GM19467 (cell line): ENCODE results near the gene RELN.

Experiments used
- ATAC-seq: cut with Tn5 transposase; IDR thresholded peaks from one replicate; pipeline ENCODE4 v1.9.1; 2021; ENCODE audit warnings: mild to moderate bottlenecking, moderate library complexity; ENCODE audit not compliant: unreplicated experiment

The RELN gene

DNA sequence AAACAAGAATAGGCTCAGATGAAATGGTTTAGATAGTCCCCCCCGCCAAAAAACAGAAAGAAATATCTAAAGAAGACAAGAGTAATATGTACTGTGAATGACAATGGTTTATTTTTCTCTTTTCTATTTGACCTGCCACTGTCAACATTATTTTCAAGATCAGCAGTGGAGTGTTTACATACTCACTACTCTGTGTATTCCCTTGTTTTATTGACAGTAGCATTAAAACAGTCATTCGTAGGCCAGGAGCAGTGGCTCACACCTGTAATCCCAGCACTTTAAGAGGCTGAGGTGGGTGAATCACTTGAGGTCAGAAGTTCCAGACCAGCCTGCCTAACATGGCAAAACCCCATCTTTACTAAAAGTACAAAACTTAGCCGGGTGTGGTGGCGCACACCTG lies 298.2 kb downstream of the RELN start:
- no peak for ATAC-seq

DNA sequence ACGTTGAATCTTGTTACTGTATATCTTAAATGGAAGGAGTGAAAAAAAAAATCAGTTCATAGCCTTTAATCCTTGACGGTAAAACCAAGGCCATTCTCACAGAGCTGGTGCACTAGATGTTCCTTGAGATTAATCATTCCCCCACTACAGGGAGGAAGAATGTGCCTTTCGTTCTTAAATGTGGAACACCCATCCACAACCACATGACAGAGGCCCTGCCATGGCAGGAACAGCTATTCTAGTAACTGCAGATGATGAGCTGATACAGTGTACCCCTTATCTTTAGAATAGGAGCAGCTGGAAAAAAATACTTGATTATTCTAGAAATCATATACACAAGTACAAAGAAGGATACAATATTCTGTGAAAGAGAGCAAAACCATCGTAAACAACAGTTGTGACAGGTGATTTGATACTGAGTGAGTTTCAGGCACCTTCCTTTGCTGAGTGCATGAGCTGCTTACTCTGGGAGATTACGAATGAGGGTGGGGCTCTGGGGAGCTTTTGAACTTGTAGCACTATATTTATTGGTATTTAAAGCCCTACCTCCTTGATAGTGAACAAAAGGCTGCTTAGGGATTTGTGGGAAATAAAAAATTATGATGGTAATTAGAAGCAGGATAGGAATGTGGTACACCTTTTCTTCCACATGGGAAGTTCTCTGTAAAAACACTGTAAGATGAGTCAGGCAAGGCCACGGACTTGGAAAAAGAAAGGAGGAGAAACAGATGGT lies 299.1 kb downstream of the RELN start:
- ATAC-seq, result no peak

DNA sequence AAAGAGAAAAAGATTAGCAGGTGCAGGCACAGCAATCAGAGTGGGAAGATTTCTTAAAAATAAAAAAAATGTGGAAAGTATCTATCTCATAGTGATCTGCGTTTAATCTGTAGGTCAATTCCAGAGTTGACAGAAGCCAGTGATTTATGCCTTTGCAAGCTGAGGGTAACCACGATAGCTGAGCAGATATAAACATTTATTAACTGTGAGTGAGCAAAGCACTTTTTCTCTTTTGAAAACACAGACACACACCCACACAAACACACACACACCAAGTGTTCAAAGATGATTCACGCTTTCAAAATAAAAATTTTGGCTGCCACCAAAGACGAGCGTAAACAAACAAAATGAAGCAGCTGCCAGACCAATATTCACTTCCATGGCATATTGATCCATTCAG lies 300.2 kb downstream of the RELN start:
- ATAC-seq, result no peak

DNA sequence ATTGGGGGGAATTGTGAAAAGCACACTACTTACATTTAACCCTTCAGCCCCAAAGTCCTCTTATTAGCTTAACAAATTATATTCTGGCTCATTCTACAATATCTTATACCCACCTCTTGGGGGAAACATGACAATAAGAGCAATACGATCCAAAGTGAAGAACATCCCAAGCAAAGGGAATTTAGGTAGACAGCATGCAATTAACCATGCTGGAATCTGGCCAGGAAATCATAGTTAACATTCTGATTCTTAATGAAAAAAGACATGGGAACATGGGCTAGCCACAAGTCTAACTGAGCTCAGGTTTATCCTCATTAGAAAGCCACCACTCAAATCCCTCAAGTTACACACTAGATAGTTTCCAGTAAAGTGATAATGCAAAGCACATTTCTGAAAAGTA lies 301.5 kb downstream of the RELN start:
- no peak for ATAC-seq

DNA sequence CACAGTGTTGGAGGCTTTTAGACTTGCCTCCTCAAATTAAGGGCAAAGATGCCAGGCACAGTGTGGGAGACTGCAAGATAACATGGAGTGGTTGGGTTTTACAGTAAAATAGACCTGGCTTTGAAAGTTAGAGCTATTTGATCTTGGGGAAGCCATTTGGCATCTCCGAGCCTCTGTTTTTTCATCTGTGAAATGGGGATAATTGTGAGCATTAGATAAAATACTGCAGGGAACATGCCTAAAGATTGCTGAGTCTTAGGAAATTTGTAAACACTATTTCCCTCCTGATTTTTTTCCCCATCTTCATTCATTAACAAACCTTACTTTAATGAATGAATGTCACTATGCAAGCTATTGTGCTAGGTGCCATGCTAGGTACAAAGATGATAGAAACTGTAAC lies 302.2 kb downstream of the RELN start:
- no peak for ATAC-seq

DNA sequence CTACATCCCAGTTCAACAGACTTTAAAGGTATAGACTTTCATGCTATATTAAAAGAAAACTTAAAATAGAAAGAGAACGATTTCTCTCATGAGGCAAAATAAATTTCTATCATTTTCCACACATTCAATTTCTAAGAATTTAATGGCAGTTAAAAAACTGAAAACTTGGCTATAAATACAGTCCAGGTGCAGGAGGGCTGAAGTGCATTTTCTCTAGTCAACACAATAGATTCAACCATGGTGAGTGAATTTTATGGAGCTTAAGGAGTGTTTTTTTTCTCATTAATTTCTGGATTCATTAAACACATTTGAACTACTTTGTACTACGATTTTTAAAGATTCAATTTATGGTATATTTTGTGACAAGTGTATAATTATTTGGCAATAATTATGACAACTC lies 302.7 kb downstream of the RELN start:
- ATAC-seq, result no peak

DNA sequence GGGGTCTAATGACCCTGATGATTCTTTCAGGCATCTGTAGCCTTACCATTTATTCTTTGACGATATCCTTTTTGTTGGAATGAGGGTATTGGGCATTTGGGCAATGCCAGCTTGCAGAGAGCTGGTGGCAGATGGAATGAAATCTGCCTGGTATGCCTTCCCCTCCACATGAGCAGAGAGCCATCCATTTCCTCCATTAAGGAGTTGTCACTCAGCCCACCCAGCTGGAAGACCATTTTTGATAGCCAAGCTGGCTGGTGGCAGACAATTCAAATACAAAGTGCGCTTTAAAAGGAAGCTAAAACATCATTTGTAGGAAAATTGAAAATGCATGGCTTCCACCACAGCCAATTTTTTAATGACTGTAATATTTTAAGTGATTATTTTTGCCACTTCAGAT lies 303.4 kb downstream of the RELN start:
- no peak for ATAC-seq

DNA sequence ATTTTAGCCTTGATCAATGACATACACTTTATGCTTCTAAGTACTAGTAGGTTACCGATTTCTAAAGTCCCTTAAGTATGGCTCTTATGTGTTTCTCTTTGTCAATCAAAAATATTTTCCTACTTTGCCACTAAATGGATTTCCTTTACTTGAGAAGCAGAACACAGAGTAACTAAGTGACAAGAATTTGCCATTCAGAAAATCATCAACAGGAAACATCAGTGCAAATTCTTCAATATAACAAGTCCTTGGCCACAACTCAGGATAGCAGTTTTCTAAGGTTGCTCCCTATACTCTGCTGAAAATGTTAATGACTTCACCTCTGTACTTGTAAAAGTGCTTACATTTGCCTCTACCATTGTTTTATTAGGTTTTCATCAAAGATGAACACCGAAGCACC lies 303.8 kb downstream of the RELN start:
- ATAC-seq, result no peak

DNA sequence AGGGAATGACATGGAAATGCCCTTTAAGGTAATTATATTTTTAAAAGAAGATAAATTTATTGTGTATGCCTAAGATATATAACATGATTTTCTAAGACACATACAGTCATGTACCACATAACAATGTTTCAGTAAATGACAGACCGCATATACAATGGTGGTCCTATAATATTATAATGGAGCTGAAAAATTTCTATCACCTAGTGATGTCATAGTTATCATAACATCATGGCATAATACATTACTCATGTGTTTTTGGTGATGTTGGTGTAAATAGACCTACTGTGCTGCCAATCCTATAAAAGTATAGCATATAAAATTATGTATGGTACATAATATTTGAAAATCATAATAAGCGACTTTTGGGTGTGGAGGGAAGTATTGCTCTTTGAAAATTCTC lies 306.1 kb downstream of the RELN start:
- ATAC-seq, result no peak

DNA sequence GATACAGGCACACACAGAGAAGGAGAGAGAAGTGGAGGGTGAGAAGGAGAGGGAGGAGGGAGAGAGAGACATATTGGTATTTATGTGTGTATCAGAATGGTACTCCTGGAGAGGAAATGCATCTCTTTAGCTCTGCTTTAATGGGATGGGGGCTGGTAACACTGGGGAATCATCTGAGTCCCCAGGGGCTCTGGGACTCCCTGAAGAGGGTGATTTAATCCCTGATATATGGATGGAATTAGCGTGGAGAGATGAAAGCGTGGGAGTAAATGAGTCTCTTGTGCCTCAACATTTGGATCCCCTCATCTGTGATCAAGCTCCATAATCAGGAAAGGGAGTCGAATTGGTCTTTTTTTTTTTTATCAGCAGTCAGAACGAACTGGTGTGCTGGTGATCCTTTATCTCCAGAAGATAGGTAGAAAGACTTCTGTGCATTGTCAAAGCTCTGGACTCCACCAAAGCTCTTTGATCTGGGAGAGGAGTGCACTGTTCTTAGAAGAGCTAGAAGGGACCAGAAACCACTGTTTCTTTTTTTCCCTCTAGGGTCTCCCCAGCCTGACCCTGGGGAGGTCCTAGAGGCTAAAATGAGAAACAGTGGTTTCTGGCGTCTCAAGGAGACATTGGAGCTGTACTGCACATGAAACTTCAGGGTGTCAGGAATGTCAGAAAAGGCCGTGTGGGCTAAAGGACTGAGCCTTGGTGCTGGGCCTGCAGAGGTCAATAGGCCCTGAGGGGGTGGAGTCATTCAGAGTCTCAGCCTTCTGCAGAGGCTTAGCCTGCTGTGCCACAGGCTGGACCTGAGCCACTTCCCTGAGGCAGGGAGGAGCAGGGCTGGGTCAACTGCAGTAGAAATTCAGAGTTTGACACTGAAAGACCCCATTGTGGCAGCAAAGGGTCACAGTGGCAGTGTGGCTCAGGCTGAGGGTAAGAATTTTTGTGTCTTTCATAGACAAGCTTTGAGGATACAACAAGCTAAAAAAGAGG lies 309.0 kb downstream of the RELN start:
- ATAC-seq, result no peak

DNA sequence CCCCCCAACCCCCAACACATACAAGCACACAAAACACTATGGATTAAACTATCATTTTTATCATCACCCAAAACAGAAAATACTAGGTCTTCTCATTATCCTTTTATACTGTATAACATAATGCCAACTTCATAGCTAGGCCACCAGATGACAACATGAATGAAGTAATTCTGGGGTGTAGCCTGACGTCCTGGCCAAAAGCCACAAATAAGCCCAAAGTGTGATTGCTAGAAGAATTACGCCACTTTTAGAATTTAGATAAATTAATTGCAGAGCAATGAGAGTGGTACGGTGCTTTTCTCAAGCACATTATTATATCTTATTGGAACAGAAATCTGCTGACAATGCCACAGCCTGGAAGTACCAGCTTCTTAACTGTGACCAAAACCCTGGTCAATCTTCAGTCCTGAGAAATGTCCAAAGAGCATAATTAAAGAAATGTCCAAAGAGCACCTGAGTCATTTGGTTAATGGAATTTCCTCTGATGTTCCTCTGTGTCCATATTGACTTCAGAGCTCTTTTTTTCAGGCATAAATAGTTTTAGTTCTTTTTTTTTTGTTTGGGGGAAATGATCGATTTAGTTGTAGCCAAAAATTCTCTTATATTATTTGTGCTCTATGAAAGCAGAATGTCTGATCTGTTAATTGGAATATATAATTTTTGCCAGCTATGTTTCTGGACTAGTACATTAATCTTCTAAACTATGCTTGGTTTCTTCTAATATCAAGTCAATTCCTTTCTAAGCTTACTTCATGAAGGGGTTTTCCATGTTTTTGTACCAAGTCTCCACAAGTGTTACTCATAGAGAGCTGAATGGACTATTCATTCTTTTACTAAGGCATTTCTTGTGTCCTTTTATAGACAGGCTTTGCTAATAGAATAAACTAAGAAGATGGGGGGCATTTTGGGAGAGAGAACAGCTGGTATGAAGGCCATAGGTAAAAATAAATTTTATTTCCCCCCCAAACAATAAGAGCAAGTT lies 310.0 kb downstream of the RELN start:
- no peak for ATAC-seq

DNA sequence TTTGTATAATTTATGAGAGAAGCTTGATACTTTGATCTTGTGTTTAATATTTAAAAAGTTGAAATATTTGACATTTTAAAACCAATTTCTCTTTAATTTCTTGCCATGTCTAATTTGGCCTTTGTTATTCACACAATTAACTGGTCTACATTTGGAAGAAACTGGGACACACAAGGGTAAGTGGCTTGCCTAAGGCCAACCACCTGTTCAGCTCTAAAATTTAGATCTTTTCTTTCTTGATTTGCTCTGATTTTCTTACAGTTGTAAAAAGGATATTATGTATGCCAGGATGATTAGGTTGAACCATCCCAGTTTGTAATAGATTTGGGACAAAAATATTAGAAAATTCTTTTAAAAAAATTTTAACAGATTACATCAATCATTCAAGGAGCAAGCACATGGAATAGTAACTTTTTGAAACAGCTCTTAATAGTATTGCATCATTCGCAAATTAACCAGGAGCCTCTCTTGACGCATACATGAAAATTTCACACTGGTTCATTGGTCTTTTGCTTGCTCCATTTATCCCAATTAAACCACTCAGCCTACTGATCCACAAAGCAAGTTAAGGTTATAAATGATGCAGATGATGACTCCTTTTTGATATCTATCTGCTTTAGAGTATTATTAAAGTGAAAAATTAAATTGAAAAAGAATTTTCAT lies 321.0 kb downstream of the RELN start:
- no peak for ATAC-seq

DNA sequence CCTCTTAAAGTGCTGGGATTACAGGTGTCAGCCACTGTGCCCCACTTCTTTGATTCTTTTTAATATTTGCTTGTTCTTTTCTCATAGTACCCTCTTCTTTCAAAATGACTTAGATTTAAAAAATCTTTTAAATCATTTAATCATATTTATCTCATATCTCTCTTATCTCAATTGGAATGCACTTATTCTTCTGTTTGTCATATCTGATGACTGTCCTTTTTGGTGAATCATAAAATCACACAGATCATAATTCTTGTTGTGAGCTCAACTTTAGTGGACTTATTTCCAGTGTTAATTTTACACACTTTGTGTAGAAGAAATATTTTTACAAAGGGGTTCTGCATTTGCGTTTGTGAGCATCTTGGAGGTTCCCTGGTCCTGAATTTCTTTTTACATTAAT lies 323.1 kb downstream of the RELN start:
- no peak for ATAC-seq

DNA sequence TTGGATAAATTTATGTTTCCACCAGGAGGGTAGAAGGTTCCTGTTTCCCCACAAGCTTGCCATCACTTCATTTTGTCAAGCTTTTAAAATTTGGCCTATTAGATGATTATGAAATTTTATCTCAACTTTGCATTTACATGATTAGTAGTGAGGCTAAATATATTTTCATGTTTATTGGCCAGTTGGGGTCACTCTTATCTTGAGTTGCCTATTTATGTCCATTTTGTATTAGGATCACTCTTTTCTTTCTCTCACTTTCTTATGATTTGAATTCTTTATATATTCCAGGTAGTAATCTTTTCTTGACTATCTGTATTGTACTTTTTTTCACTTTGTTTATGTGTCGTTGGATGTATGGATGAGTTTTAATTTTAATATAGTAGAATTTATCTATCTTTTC lies 324.9 kb downstream of the RELN start:
- ATAC-seq, result no peak

DNA sequence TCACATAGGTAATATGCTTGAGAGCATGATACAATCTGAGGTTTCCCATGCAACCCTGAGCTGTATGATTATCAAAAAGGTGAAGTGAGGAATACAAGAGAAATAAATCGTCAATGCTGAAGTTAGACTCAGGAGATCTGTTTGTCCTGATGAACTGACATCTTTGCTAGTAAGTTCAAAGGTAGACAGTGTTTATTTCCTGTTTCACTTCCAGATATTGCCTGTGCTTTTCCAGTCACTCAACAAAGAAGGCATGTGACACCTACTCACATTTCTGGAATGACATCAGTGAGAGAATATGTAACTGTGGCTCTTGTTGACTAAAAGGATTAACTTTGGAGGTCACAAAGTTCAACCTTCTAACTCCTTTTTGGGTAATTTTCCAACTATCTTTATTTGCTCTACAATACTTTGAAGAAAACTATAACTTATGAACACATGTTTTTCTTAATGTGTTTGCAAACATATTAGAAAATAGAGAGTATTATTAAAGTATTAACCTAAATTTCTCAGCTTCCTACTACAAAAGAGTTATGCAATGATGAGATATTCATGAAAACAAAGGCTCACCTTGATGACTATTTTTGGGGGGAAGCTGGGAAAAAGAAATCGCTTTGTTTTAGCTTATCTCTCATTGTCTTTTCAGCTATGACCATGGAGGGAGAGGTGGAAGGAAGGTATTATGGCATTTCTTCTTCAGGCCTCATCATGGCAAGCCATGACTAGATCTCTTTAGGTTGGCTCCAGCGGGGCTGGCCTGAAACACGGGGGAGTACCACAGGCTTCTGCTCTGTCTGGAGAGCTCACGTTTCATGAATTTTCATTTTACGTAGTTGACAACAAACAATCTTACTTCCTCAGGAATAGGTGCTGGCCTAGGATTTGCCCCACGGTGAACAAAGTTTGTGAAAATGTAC lies 328.7 kb downstream of the RELN start:
- ATAC-seq, result no peak

DNA sequence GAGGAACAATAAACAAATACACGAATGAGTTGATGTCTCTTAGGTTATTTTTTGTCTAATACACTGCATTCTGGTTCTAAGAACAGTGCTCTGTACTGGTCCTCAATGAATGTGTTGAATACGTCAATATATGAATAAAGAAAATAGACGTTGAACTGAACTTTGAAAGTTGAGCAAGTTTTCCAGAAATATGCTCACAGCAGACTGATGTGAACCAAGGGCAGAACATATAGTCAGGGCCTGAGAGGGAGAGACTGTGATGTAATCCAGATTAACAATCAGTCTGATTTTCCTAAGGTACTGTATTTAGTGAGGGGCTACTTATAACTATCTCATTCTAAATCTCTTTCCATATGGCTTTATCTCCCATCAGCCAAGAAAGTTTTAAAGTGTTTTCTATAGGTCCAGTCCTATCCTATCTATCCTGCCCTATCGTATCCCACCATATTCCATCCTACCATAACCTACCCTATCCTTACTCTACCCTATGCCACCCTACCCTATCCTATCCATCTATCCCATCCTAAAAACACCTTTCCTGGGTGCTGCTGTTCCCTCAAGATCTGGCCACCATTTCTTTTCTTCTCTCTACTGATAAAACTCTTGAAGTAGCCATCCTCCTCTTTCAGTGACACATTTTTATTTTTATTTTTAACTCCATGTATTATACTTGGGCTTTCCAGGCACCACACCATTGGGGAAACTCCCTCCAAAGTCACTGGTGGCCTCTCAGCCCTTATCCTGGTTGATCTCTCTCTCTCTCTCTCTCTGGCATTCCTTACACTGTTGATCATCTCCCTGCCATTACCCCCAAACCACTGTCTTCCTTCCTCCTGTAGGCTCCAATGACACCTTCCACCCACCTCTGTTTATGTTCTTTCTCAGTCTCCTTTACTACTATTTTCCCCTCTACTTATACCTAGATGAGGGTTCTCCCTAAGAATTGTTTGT lies 331.1 kb downstream of the RELN start:
- no peak for ATAC-seq

DNA sequence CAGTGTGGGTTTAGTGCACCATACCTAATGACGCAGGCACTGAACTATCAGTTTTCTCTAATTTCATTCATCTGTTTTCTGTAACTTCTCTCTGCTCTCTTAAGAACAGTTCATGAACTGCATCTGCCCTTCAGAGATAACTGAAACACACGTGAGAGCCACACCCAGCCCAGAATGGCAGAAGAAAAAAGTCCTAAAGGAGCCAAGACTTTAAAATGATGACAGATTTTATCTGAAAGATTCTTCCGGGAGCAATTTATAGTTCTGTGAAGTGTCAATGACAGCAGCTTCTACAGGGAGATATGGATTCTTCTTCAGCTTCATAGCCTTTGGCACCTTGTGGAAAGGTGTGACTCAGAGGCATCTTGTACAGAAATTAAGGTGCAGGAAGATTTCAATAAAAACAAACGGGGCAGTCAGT lies 332.0 kb downstream of the RELN start:
- no peak for ATAC-seq

DNA sequence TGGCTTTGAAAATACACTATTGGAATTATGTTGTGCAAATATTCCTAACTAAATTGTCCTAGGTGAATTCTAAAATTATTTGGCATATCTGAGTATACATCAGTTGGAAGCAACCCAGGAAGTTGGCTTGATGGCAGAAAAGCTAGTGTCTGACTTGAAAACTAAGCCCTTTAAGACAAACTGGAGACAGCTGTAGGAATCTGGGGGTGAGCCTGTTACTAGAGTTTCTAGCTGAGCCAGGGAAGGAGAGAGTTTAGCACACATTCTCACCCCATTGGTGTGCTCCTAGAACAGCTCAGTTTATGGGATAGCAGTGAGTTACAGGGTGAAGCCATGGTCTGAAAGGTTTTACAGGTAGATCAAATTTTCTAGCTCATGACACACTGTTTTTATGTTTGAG lies 333.2 kb downstream of the RELN start:
- no peak for ATAC-seq
